Keratinocyte (primary cell): ENCODE data around the gene CDH18.

Experiments used
- EZH2 ChIP-seq: IDR thresholded peaks from one replicate; pipeline ENCODE4 v1.6.1; 2012; ENCODE audit warnings: inconsistent platforms, mild to moderate bottlenecking, low read length, moderate library complexity
- TF ChIP-seq, protein P1 (sequence below), 3 experiments: IDR thresholded peaks in 1 of 3; conservative IDR thresholded peaks in 1 of 3; optimal IDR thresholded peaks in 1 of 3; 2 replicates in 2 of 3; 3 replicates in 1 of 3; pipeline versions ENCODE3 to v1.5.1; 2011; ENCODE audit warnings: low read length in 3 of 3, mild to moderate bottlenecking in 3 of 3, moderate library complexity in 2 of 3, control low read depth in 1 of 3, inconsistent platforms in 1 of 3; ENCODE audit not compliant: insufficient read depth in 2 of 3; ENCODE audit errors: extremely low read depth in 1 of 3

DNA sequence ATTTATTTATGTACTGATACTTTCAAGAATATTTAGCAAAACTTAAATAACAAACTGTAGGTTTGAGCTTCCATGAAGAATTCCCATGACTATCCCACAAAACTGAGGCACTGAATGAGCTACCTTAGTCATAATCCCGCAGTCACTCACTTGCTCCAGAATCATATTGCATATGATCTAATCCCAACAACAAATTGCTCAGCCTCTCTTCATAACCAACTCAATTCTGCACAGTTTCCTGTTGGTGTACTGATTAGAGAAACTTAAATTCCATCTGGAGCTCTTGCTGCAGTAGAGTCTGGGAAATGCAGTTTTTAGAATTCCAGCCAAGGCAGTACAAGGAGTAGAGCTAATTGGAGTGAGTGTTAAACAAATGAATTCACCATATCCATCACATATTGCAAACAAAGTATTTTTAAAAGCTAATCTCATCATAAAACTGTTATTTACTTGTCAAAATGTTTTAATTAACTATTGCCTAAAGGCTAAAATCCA is 35.7 kb upstream of the CDH18 start:
- TF ChIP-seq, protein P1, sequence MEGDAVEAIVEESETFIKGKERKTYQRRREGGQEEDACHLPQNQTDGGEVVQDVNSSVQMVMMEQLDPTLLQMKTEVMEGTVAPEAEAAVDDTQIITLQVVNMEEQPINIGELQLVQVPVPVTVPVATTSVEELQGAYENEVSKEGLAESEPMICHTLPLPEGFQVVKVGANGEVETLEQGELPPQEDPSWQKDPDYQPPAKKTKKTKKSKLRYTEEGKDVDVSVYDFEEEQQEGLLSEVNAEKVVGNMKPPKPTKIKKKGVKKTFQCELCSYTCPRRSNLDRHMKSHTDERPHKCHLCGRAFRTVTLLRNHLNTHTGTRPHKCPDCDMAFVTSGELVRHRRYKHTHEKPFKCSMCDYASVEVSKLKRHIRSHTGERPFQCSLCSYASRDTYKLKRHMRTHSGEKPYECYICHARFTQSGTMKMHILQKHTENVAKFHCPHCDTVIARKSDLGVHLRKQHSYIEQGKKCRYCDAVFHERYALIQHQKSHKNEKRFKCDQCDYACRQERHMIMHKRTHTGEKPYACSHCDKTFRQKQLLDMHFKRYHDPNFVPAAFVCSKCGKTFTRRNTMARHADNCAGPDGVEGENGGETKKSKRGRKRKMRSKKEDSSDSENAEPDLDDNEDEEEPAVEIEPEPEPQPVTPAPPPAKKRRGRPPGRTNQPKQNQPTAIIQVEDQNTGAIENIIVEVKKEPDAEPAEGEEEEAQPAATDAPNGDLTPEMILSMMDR (optimal IDR thresholded peaks at IDR 0.05 in 1 of 3, IDR thresholded peaks at IDR 0.05 in 1 of 3, conservative IDR thresholded peaks at IDR 0.05 in 1 of 3; ENCODE audit: extremely low read depth in 1 of 3, insufficient read depth in 2 of 3, low read length in 3 of 3) = no peak
- no peak for TF ChIP-seq EZH2
